WTC11 (cell line): ENCODE results near the gene SMC3.

Source experiments
- CREB1 ChIP-seq: sonication (generic); formaldehyde crosslinking; IDR thresholded peaks from 2 replicates; pipeline ENCODE4 v1.8.0; 2023; ENCODE audit warnings: mild to moderate bottlenecking, missing genetic modification reagents
- MAX ChIP-seq: sonication (generic); formaldehyde crosslinking; IDR thresholded peaks from 2 replicates; pipeline ENCODE4 v1.8.0; 2022; ENCODE audit warnings: mild to moderate bottlenecking, missing genetic modification reagents
- ZNF532 ChIP-seq: fragments of 250-450 bp; sonication (Bioruptor Pico); IDR thresholded peaks from 2 replicates; pipeline ENCODE4 v1.9.0; 2021; ENCODE audit warnings: mild to moderate bottlenecking, borderline replicate concordance

GRCh38 chr10:110561292-110561691 lies 6.2 kb upstream of the SMC3 start:
- TF ChIP-seq CREB1: no peak
- no peak for TF ChIP-seq MAX
- no peak for TF ChIP-seq ZNF532
